ENCODE data around the gene KRTAP5-1. TPM values are rescaled to one million over a fixed set of nuclear protein-coding genes. Genes with fewer than 3 reads are reported as not detected.

Gene KRTAP5-1
- total RNA-seq, 1 experiment from 2014 or later = not detected

GRCh38 chr11:1570001-1570453, 15.1 kb downstream of the KRTAP5-1 start:
- ChIA-PET CTCF (interaction anchor here (1.3 kb wide), 1 partner anchor 17 kb away, joined by 3 read pairs; no protein-coding TSS in a partner anchor), POLR2A (no interaction called here)
- H3K36me3 Mint-ChIP-seq (ENCODE audit: insufficient read depth, unreplicated experiment) = no peaks in the 10 kb centered on the region

GRCh38 chr11:1569251-1569780, 15.8 kb downstream of the KRTAP5-1 start:
- Histone ChIP-seq H3K27me3 (replicated peaks; ENCODE audit: control insufficient read depth, insufficient read depth, low read length) (peaks cover 2% of the 10 kb centered on the region), H3K36me3 (ENCODE audit: control insufficient read depth, insufficient read depth, low read length) (no peaks in the 10 kb centered on the region), H3K4me1 (peaks cover 14% of the 10 kb centered on the region; the same call in 1 of the 2 replicates), H3K9me3 (no peaks in the 10 kb centered on the region), H3K4me3 (ENCODE audit: low read depth, low read length) (no peak overlapping the region)
- H3K27ac Mint-ChIP-seq (ENCODE audit: unreplicated experiment) = no peak overlapping the region
- POLR2A ChIA-PET = no interaction called here
- no peaks in the 10 kb centered on the region for H3K27me3 Mint-ChIP-seq (ENCODE audit: insufficient read depth, unreplicated experiment)
- TF ChIP-seq CTCF (IDR thresholded peaks at IDR 0.05; ENCODE audit: insufficient read depth in 1 of 2, low read depth in 1 of 2, low read length in 1 of 2, severe bottlenecking in 1 of 2, unreplicated experiment in 1 of 2) = no peak
- H3K9me3 Mint-ChIP-seq (ENCODE audit: unreplicated experiment) = no peaks in the 10 kb centered on the region
- H3K4me1 Mint-ChIP-seq (ENCODE audit: low read depth, unreplicated experiment) = peaks cover 6% of the 10 kb centered on the region
- no peaks in the 10 kb centered on the region for H3K36me3 Mint-ChIP-seq (ENCODE audit: insufficient read depth, unreplicated experiment)
- H3K4me3 Mint-ChIP-seq (ENCODE audit: unreplicated experiment) = no peak overlapping the region
- intact Hi-C loops (cut with micrococcal nuclease; ENCODE audit: unreplicated experiment) = no loop called here
- no TSS peak for BruUV-seq (replicated peaks)
- CTCF ChIA-PET = interaction anchor here (1.3 kb wide), 1 partner anchor 16 kb away, joined by 3 read pairs; no protein-coding TSS in a partner anchor
- DNase-seq = no peak

More at GRCh38 chr11:1570001-1570453, 15.1 kb downstream of the KRTAP5-1 start:
- H3K4me3 ChIP-seq (ENCODE audit: low read depth, low read length) = no peak overlapping the region
- H3K9me3 ChIP-seq = no peaks in the 10 kb centered on the region
- no peak overlapping the region for H3K27ac Mint-ChIP-seq (ENCODE audit: unreplicated experiment)
- H3K36me3 ChIP-seq (ENCODE audit: control insufficient read depth, insufficient read depth, low read length) = no peaks in the 10 kb centered on the region
- H3K4me1 ChIP-seq = peaks cover 14% of the 10 kb centered on the region; the same call in 1 of the 2 replicates
- H3K27me3 ChIP-seq (replicated peaks; ENCODE audit: control insufficient read depth, insufficient read depth, low read length) = peaks cover 2% of the 10 kb centered on the region
- intact Hi-C loops (cut with micrococcal nuclease; ENCODE audit: unreplicated experiment) = loop anchor here (5.0 kb wide), 1 partner anchor 458 kb away; no protein-coding TSS in a partner anchor
- no peak for TF ChIP-seq CTCF (IDR thresholded peaks at IDR 0.05; ENCODE audit: insufficient read depth in 1 of 2, low read depth in 1 of 2, low read length in 1 of 2, severe bottlenecking in 1 of 2, unreplicated experiment in 1 of 2)
- no peak for DNase-seq
- peak overlapping the region; percentile 52 for H3K4me3 Mint-ChIP-seq (ENCODE audit: unreplicated experiment)
- no peaks in the 10 kb centered on the region for H3K9me3 Mint-ChIP-seq (ENCODE audit: unreplicated experiment)
- peaks cover 6% of the 10 kb centered on the region for H3K4me1 Mint-ChIP-seq (ENCODE audit: low read depth, unreplicated experiment)
- BruUV-seq (replicated peaks) = no TSS peak
- no peaks in the 10 kb centered on the region for H3K27me3 Mint-ChIP-seq (ENCODE audit: insufficient read depth, unreplicated experiment)

- POLR2A ChIA-PET = no interaction called here
- peaks cover 7% of the 10 kb centered on the region; the same call in 1 of the 2 replicates for H3K4me1 ChIP-seq
- no peaks in the 10 kb centered on the region for H3K27me3 Mint-ChIP-seq (ENCODE audit: insufficient read depth, unreplicated experiment)
- no peak overlapping the region for H3K4me3 ChIP-seq (ENCODE audit: low read depth, low read length)
- H3K9me3 Mint-ChIP-seq (ENCODE audit: unreplicated experiment) = no peaks in the 10 kb centered on the region
- H3K27me3 ChIP-seq (replicated peaks; ENCODE audit: control insufficient read depth, insufficient read depth, low read length) = peaks cover 2% of the 10 kb centered on the region
- H3K4me1 Mint-ChIP-seq (ENCODE audit: low read depth, unreplicated experiment) = peaks cover 6% of the 10 kb centered on the region
- no peak overlapping the region for H3K27ac Mint-ChIP-seq (ENCODE audit: unreplicated experiment)
- H3K4me3 Mint-ChIP-seq (ENCODE audit: unreplicated experiment) = no peak overlapping the region
- no TSS peak for BruUV-seq (replicated peaks)
- no peaks in the 10 kb centered on the region for H3K9me3 ChIP-seq
- DNase-seq = no peak
- no peaks in the 10 kb centered on the region for H3K36me3 ChIP-seq (ENCODE audit: control insufficient read depth, insufficient read depth, low read length)
- intact Hi-C loops (cut with micrococcal nuclease; ENCODE audit: unreplicated experiment) = no loop called here
- no peak for TF ChIP-seq CTCF (IDR thresholded peaks at IDR 0.05; ENCODE audit: insufficient read depth in 1 of 2, low read depth in 1 of 2, low read length in 1 of 2, severe bottlenecking in 1 of 2, unreplicated experiment in 1 of 2)
- CTCF ChIA-PET = no interaction called here
- H3K36me3 Mint-ChIP-seq (ENCODE audit: insufficient read depth, unreplicated experiment) = no peaks in the 10 kb centered on the region
Measured at GRCh38 chr11:1568441-1568911, 16.6 kb downstream of the KRTAP5-1 start.

Data from Caco-2 (cell line).